HUES64 (cell line): ENCODE measurements around the gene IFIT1B.

Experiments
- H3K27ac ChIP-seq: 2 replicates; pipeline ENCODE4 v1.7.0; 2013; ENCODE audit warnings: low read depth, low read length, inconsistent platforms
- H3K27me3 ChIP-seq: 2 replicates; pipeline ENCODE4 v1.6.1; 2013; ENCODE audit warnings: mild to moderate bottlenecking, low read length; ENCODE audit not compliant: insufficient read depth
- H3K36me3 ChIP-seq: 2 replicates; pipeline ENCODE4 v1.6.1; 2013; ENCODE audit warnings: mild to moderate bottlenecking, low read length; ENCODE audit not compliant: insufficient read depth
- H3K4me1 ChIP-seq: 2 replicates; pipeline ENCODE4 v1.6.1; 2013; ENCODE audit warnings: mild to moderate bottlenecking, low read length, moderate library complexity; ENCODE audit not compliant: insufficient read depth
- H3K4me3 ChIP-seq: 2 replicates; pipeline ENCODE4 v1.5.1; 2013; ENCODE audit warnings: mild to moderate bottlenecking, low read length, moderate library complexity
- H3K9ac ChIP-seq: 2 replicates; pipeline ENCODE4 v1.6.1; 2013; ENCODE audit warnings: mild to moderate bottlenecking, low read depth, low read length
- H3K9me3 ChIP-seq: 2 replicates; pipeline ENCODE4 v1.6.1; 2013; ENCODE audit warnings: low read depth, low read length; ENCODE audit not compliant: insufficient read depth
- WGBS: fragments of 150-250, 120-280 bp; methylation state at CpG from one replicate; pipeline ENCODE4 v1.1.7; 2013; ENCODE audit warnings: missing lambda C conversion rate; 5-methylcytosine and 5-hydroxymethylcytosine counted together

The IFIT1B gene

GRCh38 chr10:89416465-89416864, 38.6 kb downstream of the IFIT1B start:
- no peak overlapping the region for H3K4me3 ChIP-seq
- H3K27ac ChIP-seq = no peak overlapping the region
- H3K4me1 ChIP-seq = peaks cover 16% of the 10 kb centered on the region
- H3K27me3 ChIP-seq = peaks cover 32% of the 10 kb centered on the region
- H3K9ac ChIP-seq = no peak overlapping the region
- 93% methylated on average over 1 of the region's 1 CpG for WGBS
- no peaks in the 10 kb centered on the region for H3K9me3 ChIP-seq
- H3K36me3 ChIP-seq = peaks cover 10% of the 10 kb centered on the region

GRCh38 chr10:89419548-89419947, 41.7 kb downstream of the IFIT1B start:
- Histone ChIP-seq H3K36me3 (peaks cover 10% of the 10 kb centered on the region), H3K4me1 (peaks cover 16% of the 10 kb centered on the region), H3K27ac (no peak overlapping the region), H3K9me3 (no peaks in the 10 kb centered on the region), H3K9ac (no peak overlapping the region), H3K4me3 (no peak overlapping the region), H3K27me3 (peaks cover 20% of the 10 kb centered on the region)
- WGBS = 11% methylated on average over 1 of the region's 3 CpGs

GRCh38 chr10:89421018-89421476, 43.2 kb downstream of the IFIT1B start:
- Histone ChIP-seq H3K27ac (no peak overlapping the region), H3K9me3 (no peaks in the 10 kb centered on the region)
- 96% methylated on average over 2 of the region's 2 CpGs for WGBS

GRCh38 chr10:89425000-89425399, 47.1 kb downstream of the IFIT1B start:
- Histone ChIP-seq H3K27ac (no peak overlapping the region), H3K4me3 (no peak overlapping the region), H3K27me3 (no peaks in the 10 kb centered on the region), H3K9me3 (no peaks in the 10 kb centered on the region), H3K9ac (no peak overlapping the region), H3K36me3 (no peaks in the 10 kb centered on the region), H3K4me1 (peaks cover 10% of the 10 kb centered on the region)
- 94% methylated on average over 4 of the region's 5 CpGs for WGBS

More at GRCh38 chr10:89421018-89421476, 43.2 kb downstream of the IFIT1B start:
- peaks cover 5% of the 10 kb centered on the region for H3K27me3 ChIP-seq
- H3K4me3 ChIP-seq = no peak overlapping the region
- H3K9ac ChIP-seq = no peak overlapping the region
- H3K36me3 ChIP-seq = peaks cover 10% of the 10 kb centered on the region
- H3K4me1 ChIP-seq = peaks cover 16% of the 10 kb centered on the region

- no peak overlapping the region for H3K4me3 ChIP-seq
- H3K27ac ChIP-seq = no peak overlapping the region
- peaks cover 10% of the 10 kb centered on the region for H3K4me1 ChIP-seq
- H3K36me3 ChIP-seq = no peaks in the 10 kb centered on the region
- 64% methylated on average over 5 of the region's 5 CpGs for WGBS
- no peaks in the 10 kb centered on the region for H3K27me3 ChIP-seq
- no peaks in the 10 kb centered on the region for H3K9me3 ChIP-seq
- H3K9ac ChIP-seq = no peak overlapping the region
Observed at GRCh38 chr10:89426230-89426868, 48.5 kb downstream of the IFIT1B start.

- no peaks in the 10 kb centered on the region for H3K27me3 ChIP-seq
- H3K4me1 ChIP-seq = peaks cover 10% of the 10 kb centered on the region
- no peak overlapping the region for H3K27ac ChIP-seq
- H3K4me3 ChIP-seq = no peak overlapping the region
- no peaks in the 10 kb centered on the region for H3K9me3 ChIP-seq
- no peak overlapping the region for H3K9ac ChIP-seq
- no peaks in the 10 kb centered on the region for H3K36me3 ChIP-seq
- 90% methylated on average over 3 of the region's 4 CpGs for WGBS
Observed at GRCh38 chr10:89427629-89428028, 49.8 kb downstream of the IFIT1B start.

GRCh38 chr10:89428877-89429276, 51.0 kb downstream of the IFIT1B start:
- H3K9me3 ChIP-seq = no peaks in the 10 kb centered on the region
- H3K4me1 ChIP-seq = peaks cover 10% of the 10 kb centered on the region
- no peak overlapping the region for H3K4me3 ChIP-seq
- H3K9ac ChIP-seq = no peak overlapping the region
- H3K27me3 ChIP-seq = no peaks in the 10 kb centered on the region
- no peak overlapping the region for H3K27ac ChIP-seq
- WGBS = 100% methylated on average over 1 of the region's 1 CpG
- no peaks in the 10 kb centered on the region for H3K36me3 ChIP-seq

GRCh38 chr10:89431977-89432376, 54.1 kb downstream of the IFIT1B start:
- Histone ChIP-seq H3K9me3 (no peaks in the 10 kb centered on the region), H3K9ac (no peak overlapping the region), H3K36me3 (no peaks in the 10 kb centered on the region), H3K4me1 (peaks cover 10% of the 10 kb centered on the region), H3K27ac (no peak overlapping the region), H3K4me3 (no peak overlapping the region), H3K27me3 (no peaks in the 10 kb centered on the region)
- 90% methylated on average over 3 of the region's 3 CpGs for WGBS
